GM12801 (cell line): ENCODE results near the gene ATCAY.

Source experiments
- CTCF ChIP-seq: IDR thresholded peaks from one replicate; pipeline ENCODE4 v1.5.1; 2011; ENCODE audit warnings: control low read depth; ENCODE audit not compliant: insufficient read length; ENCODE audit errors: extremely low read depth

ATCAY gene

GRCh38 chr19:3963458-3964255 lies 83.2 kb downstream of the ATCAY start:
- no peak for TF ChIP-seq CTCF

GRCh38 chr19:3964256-3965194 lies 84.0 kb downstream of the ATCAY start:
- no peak for TF ChIP-seq CTCF

GRCh38 chr19:3966051-3967017 lies 85.8 kb downstream of the ATCAY start:
- TF ChIP-seq CTCF = no peak

GRCh38 chr19:3968556-3969434 lies 88.3 kb downstream of the ATCAY start:
- no peak for TF ChIP-seq CTCF

GRCh38 chr19:3969435-3970312 lies 89.2 kb downstream of the ATCAY start:
- no peak for TF ChIP-seq CTCF

DNA sequence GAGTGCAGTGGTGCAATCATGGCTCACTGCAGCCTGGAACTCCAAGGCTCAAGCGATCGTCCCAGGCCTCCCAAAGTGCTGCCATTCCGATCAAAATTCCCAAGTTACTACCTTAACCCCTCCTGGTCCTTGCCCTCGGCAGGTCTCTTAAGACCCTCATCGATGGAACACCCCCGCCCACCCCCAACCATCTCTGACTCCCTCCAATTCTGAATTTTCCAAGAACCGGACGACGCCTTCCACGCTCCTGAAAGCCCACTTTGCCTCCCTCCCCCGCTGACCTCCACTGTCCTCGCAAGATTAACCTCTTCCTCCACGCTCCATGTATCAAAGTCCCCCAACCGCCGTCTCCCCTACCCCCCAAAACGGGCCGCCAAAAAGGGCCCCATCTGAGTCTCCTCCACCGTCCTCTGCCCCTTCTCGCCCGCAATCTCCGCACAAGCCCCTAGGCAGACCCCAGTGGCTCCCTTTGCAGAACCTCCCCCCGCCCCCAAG lies 89.9 kb downstream of the ATCAY start:
- no peak for TF ChIP-seq CTCF
